ENCODE measurements around the gene ZSCAN31. TPM values are rescaled to one million over a fixed set of nuclear protein-coding genes. Genes with fewer than 3 reads are reported as not detected.
A peak's percentile ranks its signal among the peaks of the same experiment; 100 is the strongest.

ZSCAN31 gene
- total and polyA plus RNA-seq, 11 donors, result 3.3 to 22.0 (median 9.9) TPM

- WGBS, 4 donors, result 57 to 77% (median 72%) methylated on average over 11 of the region's 11 CpGs
- no peaks in the 10 kb centered on the region for H3K27me3 ChIP-seq
- peaks cover 3 to 52% (median 38%) of the 10 kb centered on the region in 12 donors for H3K4me1 ChIP-seq
- TF ChIP-seq CTCF (IDR thresholded peaks at IDR 0.05) (no peak), POLR2A (IDR thresholded peaks at IDR 0.05) (no peak)
- DNase-seq (peak; percentile 50 to 74 (median 67)), ATAC-seq (peak in 3 of 4 donors; percentile 9 to 31 (median 29))
- H3K36me3 ChIP-seq, result no peaks in the 10 kb centered on the region
- peak overlapping the region; percentile 46 to 91 (median 89) for H3K27ac ChIP-seq
- no peaks in the 10 kb centered on the region for H3K9me3 ChIP-seq
- intact Hi-C loops (cut with DNase I), result loop anchor here in 8 of 10 donors (2.0 to 10.0 kb wide), 6 partner anchors 72 to 1169 kb away; partner anchors contain the start of genes NKAPL (in 2 of the 8), ZKSCAN4 (in 2 of the 8) and PGBD1 (in 1 of the 8)
- peak overlapping the region in 10 of 12 donors; percentile 2 to 57 (median 38) for H3K4me3 ChIP-seq
Observed at GRCh38 chr6:28353981-28354676, 18.2 kb upstream of the ZSCAN31 start.

GRCh38 chr6:28353356-28353755 is 17.4 kb upstream of the ZSCAN31 start:
- intact Hi-C loops (cut with DNase I), result loop anchor here in 6 of 10 donors (5.0 to 10.0 kb wide), 5 partner anchors 71 to 1169 kb away; partner anchors contain the start of genes NKAPL (in 2 of the 6), ZKSCAN4 (in 2 of the 6) and PGBD1 (in 1 of the 6)
- H3K4me3 ChIP-seq, result peak overlapping the region in 10 of 12 donors; percentile 2 to 57 (median 38)
- peaks cover 3 to 53% (median 38%) of the 10 kb centered on the region in 12 donors for H3K4me1 ChIP-seq
- H3K27ac ChIP-seq, result peak overlapping the region; percentile 29 to 91 (median 88)
- WGBS, 4 donors, result 62 to 84% (median 74%) methylated on average over 3 of the region's 3 CpGs
- TF ChIP-seq CTCF (IDR thresholded peaks at IDR 0.05), result no peak
- TF ChIP-seq POLR2A (IDR thresholded peaks at IDR 0.05), result no peak
- no peaks in the 10 kb centered on the region for H3K36me3 ChIP-seq
- DNase-seq, result no peak
- no peaks in the 10 kb centered on the region for H3K27me3 ChIP-seq
- H3K9me3 ChIP-seq, result no peaks in the 10 kb centered on the region
- no peak for ATAC-seq

- peaks cover 3 to 52% (median 35%) of the 10 kb centered on the region in 12 donors for H3K4me1 ChIP-seq
- 56 to 69% (median 60%) methylated on average over 2 of the region's 2 CpGs for WGBS, 4 donors
- DNase-seq (no peak), ATAC-seq (no peak)
- H3K27ac ChIP-seq, result peak overlapping the region in 6 of 12 donors; percentile 3 to 84 (median 16)
- H3K36me3 ChIP-seq, result no peaks in the 10 kb centered on the region
- no peaks in the 10 kb centered on the region for H3K27me3 ChIP-seq
- no peak for TF ChIP-seq CTCF (IDR thresholded peaks at IDR 0.05)
- H3K4me3 ChIP-seq, result peak overlapping the region in 6 of 12 donors; percentile 59 to 78 (median 74)
- no peaks in the 10 kb centered on the region for H3K9me3 ChIP-seq
- intact Hi-C loops (cut with DNase I), result loop anchor here in 6 of 10 donors (5.0 to 10.0 kb wide), 5 partner anchors 69 to 1167 kb away; partner anchors contain the start of genes NKAPL (in 2 of the 6), ZKSCAN4 (in 2 of the 6) and PGBD1 (in 1 of the 6)
Observed at GRCh38 chr6:28351493-28351925, 15.6 kb upstream of the ZSCAN31 start.

- intact Hi-C loops (cut with DNase I), result loop anchor here in 6 of 10 donors (5.0 to 10.0 kb wide), 5 partner anchors 69 to 1166 kb away; partner anchors contain the start of genes NKAPL (in 2 of the 6), ZKSCAN4 (in 2 of the 6) and PGBD1 (in 1 of the 6)
- 41 to 61% (median 49%) methylated on average over 2 of the region's 2 CpGs for WGBS, 4 donors
- no peak for ATAC-seq
- DNase-seq, result no peak
- Histone ChIP-seq H3K27me3 (no peaks in the 10 kb centered on the region), H3K4me1 (peaks cover 3 to 48% (median 31%) of the 10 kb centered on the region in 12 donors), H3K27ac (peak overlapping the region in 8 of 12 donors; percentile 3 to 84 (median 77)), H3K9me3 (no peaks in the 10 kb centered on the region), H3K4me3 (peak overlapping the region in 9 of 12 donors; percentile 59 to 89 (median 76)), H3K36me3 (no peaks in the 10 kb centered on the region)
- TF ChIP-seq POLR2A (IDR thresholded peaks at IDR 0.05), result no peak
- no peak for TF ChIP-seq CTCF (IDR thresholded peaks at IDR 0.05)
Observed at GRCh38 chr6:28351087-28351486, 15.1 kb upstream of the ZSCAN31 start.
